Kidney (tissue), 14 donors: ENCODE results near the gene YARS1. TPM values are rescaled to one million over a fixed set of nuclear protein-coding genes. Genes with fewer than 3 reads are reported as not detected.
A peak's percentile ranks its signal among the peaks of the same experiment; 100 is the strongest.

Experiments used
- DNase-seq, 5 donors: peaks; one replicate each; pipeline ENCODE4 v3.0.0-alpha.2; 2013 to 2020
- FAIRE-seq: peaks from 2 replicates; lab custom pipeline; 2012; peaks lifted over from hg19 to GRCh38; lab: Jason Lieb, UNC
- H3K27ac ChIP-seq, 2 donors: one replicate each; pipeline ENCODE4 v1.7.0; 2013; ENCODE audit warnings: low read depth in 2 of 2, low read length in 2 of 2, inconsistent platforms in 1 of 2
- H3K27me3 ChIP-seq: one replicate; pipeline ENCODE4 v1.7.1; 2013; ENCODE audit warnings: low read length, inconsistent platforms; ENCODE audit not compliant: control insufficient read depth, insufficient read depth
- H3K36me3 ChIP-seq, 3 donors: one replicate each; pipeline versions ENCODE4 v1.7.0 to v1.7.1; 2013; ENCODE audit warnings: low read length in 3 of 3, control low read depth in 1 of 3, inconsistent platforms in 1 of 3; ENCODE audit not compliant: insufficient read depth in 3 of 3, control insufficient read depth in 2 of 3
- H3K4me1 ChIP-seq, 3 donors: one replicate each; pipeline versions ENCODE4 v1.7.0 to v1.7.1; 2013; ENCODE audit warnings: low read length in 3 of 3, inconsistent platforms in 1 of 3, low read depth in 1 of 3; ENCODE audit not compliant: control insufficient read depth in 2 of 3, insufficient read depth in 2 of 3
- H3K4me3 ChIP-seq, 3 donors: one replicate each; pipeline versions ENCODE4 v1.7.0 to v1.8.1; 2013; ENCODE audit warnings: low read length in 3 of 3, control low read depth in 1 of 3, inconsistent platforms in 1 of 3
- H3K9ac ChIP-seq, 3 donors: one replicate each; pipeline versions ENCODE4 v1.7.0 to v1.7.1; 2013; ENCODE audit warnings: low read length in 3 of 3, control low read depth in 1 of 3, inconsistent platforms in 1 of 3
- H3K9me3 ChIP-seq, 3 donors: one replicate each; pipeline versions ENCODE4 v1.7.0 to v1.7.1; 2013; ENCODE audit warnings: low read length in 3 of 3, control low read depth in 1 of 3, inconsistent platforms in 1 of 3; ENCODE audit not compliant: control insufficient read depth in 2 of 3, insufficient read depth in 1 of 3
- CTCF ChIP-seq: IDR thresholded peaks from 3 replicates; pipeline ENCODE4 v1.5.1; 2012; ENCODE audit warnings: mild to moderate bottlenecking, moderate library complexity, borderline replicate concordance; ENCODE audit not compliant: insufficient read depth; ENCODE audit errors: extremely low read depth
- intact Hi-C: fragments of 100-400 bp; cut with DNase I; formaldehyde crosslinking; loops from one replicate; pipeline ENCODE4 v1.11.1; 2022
- polyA plus RNA-seq: library from polyadenylated mRNA; stranded (reverse); fragments of 350-450 nt; fragmentation: Illumina TruSeq; extraction: RNeasy Lipid Tissue Mini Kit (QIAGEN cat#74804); gene quantifications from one replicate; pipeline ENCODE4 v1.2.3, GENCODE V29; 2014; ENCODE audit warnings: low read depth, low replicate concordance; ENCODE audit not compliant: insufficient read depth
- total RNA-seq: library from RNA; stranded (reverse); fragmentation: NEBNext Ultra II Directional; extraction: Animal tissue kit (Norgen Biotek cat#: 25700); gene quantifications from one replicate; pipeline ENCODE4 v1.2.1, GENCODE V29; 2021
- donor health status: control.
- donor health status: control.
- donor health status: control.
- donor health status: control.
- donor health status: control.
- donor health status: DM: yes; HTN: yes; CAD: no.
- donor health status: Normal renal cell carcinoma (clear cell type).

The YARS1 gene
- total and polyA plus RNA-seq, 2 donors from 2014 or later, result 24.8 to 86.1 TPM

GRCh38 chr1:32828341-32828740 lies 11.2 kb upstream of the YARS1 start:
- FAIRE-seq (no peak), DNase-seq (peak in 2 of 5 donors; percentile 20 to 73)
- no peak for TF ChIP-seq CTCF
- H3K9ac ChIP-seq, result no peak overlapping the region
- no peak overlapping the region for H3K27ac ChIP-seq
- H3K36me3 ChIP-seq, result peaks cover 14 to 57% (median 29%) of the 10 kb centered on the region in 3 donors
- no peaks in the 10 kb centered on the region for H3K9me3 ChIP-seq
- no peaks in the 10 kb centered on the region for H3K4me1 ChIP-seq
- H3K27me3 ChIP-seq, result no peaks in the 10 kb centered on the region
- no peak overlapping the region for H3K4me3 ChIP-seq
- intact Hi-C loops, result no loop called here

GRCh38 chr1:32825181-32825580 lies 8.0 kb upstream of the YARS1 start:
- peaks cover 9 to 32% (median 17%) of the 10 kb centered on the region in 3 donors for H3K36me3 ChIP-seq
- no peaks in the 10 kb centered on the region for H3K27me3 ChIP-seq
- no peak overlapping the region for H3K27ac ChIP-seq
- intact Hi-C loops, result no loop called here
- H3K4me1 ChIP-seq, result no peaks in the 10 kb centered on the region
- no peak overlapping the region for H3K4me3 ChIP-seq
- FAIRE-seq (no peak), DNase-seq (no peak)
- no peaks in the 10 kb centered on the region for H3K9me3 ChIP-seq
- no peak overlapping the region for H3K9ac ChIP-seq
- TF ChIP-seq CTCF, result no peak

- Histone ChIP-seq H3K27me3 (no peaks in the 10 kb centered on the region), H3K27ac (peak overlapping the region in 1 of 2 donors; percentile 96), H3K9me3 (no peaks in the 10 kb centered on the region), H3K9ac (peak overlapping the region in 2 of 3 donors; percentile 41 to 79), H3K36me3 (no peaks in the 10 kb centered on the region), H3K4me3 (peak overlapping the region; percentile 72 to 94 (median 81)), H3K4me1 (peaks cover 0 to 12% (median 6%) of the 10 kb centered on the region in 3 donors)
- peak in 1 of 5 donors; percentile 23 for DNase-seq
- no peak for FAIRE-seq
- TF ChIP-seq CTCF, result no peak
- intact Hi-C loops, result no loop called here
These were observed 1.8 kb upstream of the YARS1 start for GRCh38 chr1:32818804-32819541.
